ENCODE data around the gene MEI1. TPM values are rescaled to one million over a fixed set of nuclear protein-coding genes. Genes with fewer than 3 reads are reported as not detected.
A peak's percentile ranks its signal among the peaks of the same experiment; 100 is the strongest.
"Not testable (repeated sequence)": the region's sequence is repeated elsewhere in the genome, so short reads cannot be mapped to it uniquely, and the experiment has no call there.

Gene MEI1
- total and polyA plus RNA-seq, 2 donors (not counting 1 experiment from before 2014, with no cell fraction given), result 50.1 to 64.8 TPM

- peak overlapping the region; percentile 27 for H3K27ac Mint-ChIP-seq
- H2AFZ ChIP-seq (ENCODE audit: insufficient read depth, low read depth, low read length, poor library complexity, severe bottlenecking), result no peak overlapping the region
- no peak overlapping the region for H3K27ac ChIP-seq (ENCODE audit: low read length in 2 of 2)
- no peaks in the 10 kb centered on the region for H3K9me3 ChIP-seq (ENCODE audit: control extremely low read depth in 1 of 3, control insufficient read depth in 2 of 3, insufficient read depth in 1 of 3, low read length in 2 of 3)
- peaks cover 0 to 5% of the 10 kb centered on the region in 2 donors for H3K4me1 ChIP-seq (ENCODE audit: control insufficient read depth in 2 of 2, insufficient read depth in 2 of 2, low read length in 2 of 2)
- H3K9me3 Mint-ChIP-seq (ENCODE audit: insufficient read depth), result no peaks in the 10 kb centered on the region
- ChIA-PET POLR2A (no interaction called here), CTCF (no interaction called here)
- TF ChIP-seq EZH2 (IDR thresholded peaks at IDR 0.05; ENCODE audit: borderline replicate concordance, insufficient read depth, low read depth, low read length, poor library complexity, severe bottlenecking) (no peak), CTCF (IDR thresholded peaks at IDR 0.05) (no peak)
- WGBS (ENCODE audit: insufficient coverage), result no CpG with 5 or more reads among the region's 2 CpGs
- no peak overlapping the region for H3K4me3 ChIP-seq (ENCODE audit: control extremely low read depth in 1 of 5, extremely low read depth in 1 of 5, insufficient read depth in 1 of 5, low read depth in 2 of 5, low read length in 4 of 5)
- H3K4me3 Mint-ChIP-seq, result no peak overlapping the region
- no peak overlapping the region for H3K4me2 ChIP-seq (replicated peaks; ENCODE audit: low read depth, low read length, poor library complexity, severe bottlenecking)
- no peak for ATAC-seq (ENCODE audit: low read depth)
- no peaks in the 10 kb centered on the region for H4K20me1 ChIP-seq (ENCODE audit: control insufficient read depth, insufficient read depth, low read length, poor library complexity, severe bottlenecking)
- intact Hi-C loops (cut with micrococcal nuclease), result no loop called here
- peaks cover 2% of the 10 kb centered on the region for H3K4me1 Mint-ChIP-seq
- H3K27me3 ChIP-seq (replicated peaks in 1 of 4; ENCODE audit: control extremely low read depth in 1 of 4, control insufficient read depth in 3 of 4, insufficient read depth in 4 of 4, low read length in 3 of 4), result no peaks in the 10 kb centered on the region
- no peak for DNase-seq
- H3K9ac ChIP-seq (ENCODE audit: low read length), result no peak overlapping the region
- H3K36me3 ChIP-seq (replicated peaks in 1 of 2; ENCODE audit: control extremely low read depth in 1 of 2, control insufficient read depth in 1 of 2, extremely low read depth in 1 of 2, insufficient read depth in 2 of 2, low read length in 1 of 2), result peaks cover 2 to 79% of the 10 kb centered on the region in 2 experiments
- H3K79me2 ChIP-seq (ENCODE audit: control insufficient read depth, insufficient read depth, low read length), result no peaks in the 10 kb centered on the region
- no peaks in the 10 kb centered on the region for H3K27me3 Mint-ChIP-seq
These were observed 37.6 kb upstream of the MEI1 start for GRCh38 chr22:41661713-41662112.

GRCh38 chr22:41663594-41663993 is 35.7 kb upstream of the MEI1 start:
- Histone ChIP-seq H3K36me3 (replicated peaks in 1 of 2; ENCODE audit: control extremely low read depth in 1 of 2, control insufficient read depth in 1 of 2, extremely low read depth in 1 of 2, insufficient read depth in 2 of 2, low read length in 1 of 2) (peaks cover 2 to 62% of the 10 kb centered on the region in 2 experiments), H3K4me1 (ENCODE audit: control insufficient read depth in 2 of 2, insufficient read depth in 2 of 2, low read length in 2 of 2) (peaks cover 0 to 13% of the 10 kb centered on the region in 2 donors)
- H3K4me2 ChIP-seq (replicated peaks; ENCODE audit: low read depth, low read length, poor library complexity, severe bottlenecking); H3K27me3 ChIP-seq (replicated peaks in 1 of 4; ENCODE audit: control extremely low read depth in 1 of 4, control insufficient read depth in 3 of 4, insufficient read depth in 4 of 4, low read length in 3 of 4); H3K27ac ChIP-seq (ENCODE audit: low read length in 2 of 2); intact Hi-C loops (cut with micrococcal nuclease); H3K27me3 Mint-ChIP-seq; H2AFZ ChIP-seq (ENCODE audit: insufficient read depth, low read depth, low read length, poor library complexity, severe bottlenecking); ATAC-seq (ENCODE audit: low read depth); DNase-seq; H3K79me2 ChIP-seq (ENCODE audit: control insufficient read depth, insufficient read depth, low read length); H3K4me1 Mint-ChIP-seq; H3K9me3 Mint-ChIP-seq (ENCODE audit: insufficient read depth); H3K9me3 ChIP-seq (ENCODE audit: control extremely low read depth in 1 of 3, control insufficient read depth in 2 of 3, insufficient read depth in 1 of 3, low read length in 2 of 3); H3K27ac Mint-ChIP-seq; H3K4me3 ChIP-seq (ENCODE audit: control extremely low read depth in 1 of 5, extremely low read depth in 1 of 5, insufficient read depth in 1 of 5, low read depth in 2 of 5, low read length in 4 of 5); H3K4me3 Mint-ChIP-seq; H4K20me1 ChIP-seq (ENCODE audit: control insufficient read depth, insufficient read depth, low read length, poor library complexity, severe bottlenecking); H3K9ac ChIP-seq (ENCODE audit: low read length): not testable (repeated sequence)
- CTCF ChIA-PET, result interaction anchor here (1.1 kb wide), 1 partner anchor 34 kb away, joined by 3 read pairs; no protein-coding TSS in a partner anchor
- POLR2A ChIA-PET, result interaction anchor here (1.0 kb wide), 1 partner anchor 25 kb away, joined by 3 read pairs; the partner anchor contains the start of gene SNU13
- WGBS (ENCODE audit: insufficient coverage), result 98% methylated on average over 7 of the region's 9 CpGs

Data from B cell (primary cell).